NCI-H2029 (cell line): ENCODE measurements around the gene CCR9.
"Not testable (repeated sequence)": the region's sequence is repeated elsewhere in the genome, so short reads cannot be mapped to it uniquely, and the experiment has no call there.

ENCODE experiments used
- DNase-seq: peaks from one replicate; lab custom pipeline; 2025; lab: John Stamatoyannopoulos, UW

CCR9 gene

GRCh38 chr3:45885979-45886705, at the start of gene CCR9:
Gene CCR9 (plus strand): TSS chr3:45886543. CDS start chr3:45894934, 8,391 bp downstream.
- DNase-seq = peak; percentile 36

- no peak for DNase-seq
Observed at GRCh38 chr3:45838466-45838865, 47.9 kb upstream of the CCR9 start.

- DNase-seq = no peak
Observed at GRCh38 chr3:45841420-45841756, 45.0 kb upstream of the CCR9 start.

- DNase-seq = peak; percentile 99
Observed at GRCh38 chr3:45841757-45842491, 44.4 kb upstream of the CCR9 start, which contains the start of gene LZTFL1. Gene LZTFL1 (minus strand): TSS chr3:45842119. CDS start chr3:45841991, 128 bp downstream.

- DNase-seq = no peak
Observed at GRCh38 chr3:45842851-45843625, 43.3 kb upstream of the CCR9 start.

GRCh38 chr3:45844616-45845015, 41.7 kb upstream of the CCR9 start:
- no peak for DNase-seq

GRCh38 chr3:45848392-45848791, 38.0 kb upstream of the CCR9 start:
- no peak for DNase-seq

GRCh38 chr3:45852828-45853227, 33.5 kb upstream of the CCR9 start:
- DNase-seq = no peak

- not testable (repeated sequence) for DNase-seq
Observed at GRCh38 chr3:45856323-45856722, 30.0 kb upstream of the CCR9 start.

- not testable (repeated sequence) for DNase-seq
Observed at GRCh38 chr3:45857024-45857423, 29.3 kb upstream of the CCR9 start.

GRCh38 chr3:45858809-45859543, 27.4 kb upstream of the CCR9 start:
- no peak for DNase-seq

- DNase-seq = no peak
Observed at GRCh38 chr3:45860481-45860880, 25.9 kb upstream of the CCR9 start.

- DNase-seq = no peak
Observed at GRCh38 chr3:45861043-45861719, 25.2 kb upstream of the CCR9 start.

- peak; percentile 73 for DNase-seq
Observed at GRCh38 chr3:45864760-45865519, 21.4 kb upstream of the CCR9 start.

GRCh38 chr3:45865563-45865962, 20.8 kb upstream of the CCR9 start:
- peak; percentile 21 for DNase-seq

GRCh38 chr3:45868213-45868612, 18.1 kb upstream of the CCR9 start:
- peak; percentile 17 for DNase-seq

- DNase-seq = no peak
Observed at GRCh38 chr3:45868650-45869049, 17.7 kb upstream of the CCR9 start.

- DNase-seq = no peak
Observed at GRCh38 chr3:45869638-45870037, 16.7 kb upstream of the CCR9 start.

GRCh38 chr3:45870099-45870498, 16.2 kb upstream of the CCR9 start:
- no peak for DNase-seq

- DNase-seq = no peak
Observed at GRCh38 chr3:45871780-45872179, 14.6 kb upstream of the CCR9 start.

GRCh38 chr3:45872569-45872968, 13.8 kb upstream of the CCR9 start:
- no peak for DNase-seq
